ENCODE results near the gene IRX4.

The IRX4 gene

GRCh38 chr5:1892685-1893445 lies 10.1 kb upstream of the IRX4 start:
- H3K4me3 ChIP-seq (ENCODE audit: low read depth, low read length): no peak overlapping the region
- TF ChIP-seq CTCF (IDR thresholded peaks at IDR 0.05; ENCODE audit: insufficient read depth, low read depth, low read length, missing control alignments): no peak
- DNase-seq (ENCODE audit: low read depth): no peak

- DNase-seq (ENCODE audit: low read depth): no peak
- no peak overlapping the region for H3K4me3 ChIP-seq (ENCODE audit: low read depth, low read length)
- TF ChIP-seq CTCF (IDR thresholded peaks at IDR 0.05; ENCODE audit: insufficient read depth, low read depth, low read length, missing control alignments): no peak
These were observed 9.5 kb upstream of the IRX4 start for GRCh38 chr5:1892211-1892610.

- TF ChIP-seq CTCF (IDR thresholded peaks at IDR 0.05; ENCODE audit: insufficient read depth, low read depth, low read length, missing control alignments): no peak
- no peak overlapping the region for H3K4me3 ChIP-seq (ENCODE audit: low read depth, low read length)
- DNase-seq (ENCODE audit: low read depth): no peak
These were observed 8.7 kb upstream of the IRX4 start for GRCh38 chr5:1891391-1891790.

GRCh38 chr5:1890296-1890695 lies 7.6 kb upstream of the IRX4 start:
- DNase-seq (ENCODE audit: low read depth): no peak
- TF ChIP-seq CTCF (IDR thresholded peaks at IDR 0.05; ENCODE audit: insufficient read depth, low read depth, low read length, missing control alignments): no peak

GRCh38 chr5:1889321-1890065 lies 6.8 kb upstream of the IRX4 start:
- TF ChIP-seq CTCF (IDR thresholded peaks at IDR 0.05; ENCODE audit: insufficient read depth, low read depth, low read length, missing control alignments): no peak
- H3K4me3 ChIP-seq (ENCODE audit: low read depth, low read length): no peak overlapping the region
- no peak for DNase-seq (ENCODE audit: low read depth)

More at GRCh38 chr5:1890296-1890695, 7.6 kb upstream of the IRX4 start:
- H3K4me3 ChIP-seq (ENCODE audit: low read depth, low read length): no peak overlapping the region

GRCh38 chr5:1888541-1889251 lies 6.0 kb upstream of the IRX4 start:
- no peak overlapping the region for H3K4me3 ChIP-seq (ENCODE audit: low read depth, low read length)
- DNase-seq (ENCODE audit: low read depth): no peak
- TF ChIP-seq CTCF (IDR thresholded peaks at IDR 0.05; ENCODE audit: insufficient read depth, low read depth, low read length, missing control alignments): no peak
